Epithelial cell of proximal tubule (primary cell): ENCODE measurements around the gene R3HDM4. TPM values are rescaled to one million over a fixed set of nuclear protein-coding genes. Genes with fewer than 3 reads are reported as not detected.

ENCODE experiments used
- DNase-seq: peaks from one replicate; pipeline ENCODE4 v3.0.0-alpha.2; 2011; ENCODE audit warnings: low read depth
- H3K4me3 ChIP-seq: 2 replicates; pipeline ENCODE4 v1.5.1; 2011; ENCODE audit warnings: low read depth, mild to moderate bottlenecking, low read length
- CTCF ChIP-seq: conservative IDR thresholded peaks from 2 replicates; pipeline ENCODE4 v1.5.1; 2012; ENCODE audit warnings: low read depth, mild to moderate bottlenecking, low read length
- total RNA-seq: library from RNA; depleted of rRNA; stranded (reverse); fragments of >200 nt; gene quantifications from 2 replicates; pipeline ENCODE4 v1.2.3, GENCODE V29; 2015

R3HDM4 gene
- total RNA-seq, 1 donor from 2014 or later = 49.8 TPM

GRCh38 chr19:918481-919198 is 5.6 kb upstream of the R3HDM4 start:
- DNase-seq = no peak
- no peak overlapping the region for H3K4me3 ChIP-seq
- TF ChIP-seq CTCF = no peak

GRCh38 chr19:918152-918437 is 5.1 kb upstream of the R3HDM4 start:
- no peak for TF ChIP-seq CTCF
- DNase-seq = no peak
- H3K4me3 ChIP-seq = no peak overlapping the region

DNA sequence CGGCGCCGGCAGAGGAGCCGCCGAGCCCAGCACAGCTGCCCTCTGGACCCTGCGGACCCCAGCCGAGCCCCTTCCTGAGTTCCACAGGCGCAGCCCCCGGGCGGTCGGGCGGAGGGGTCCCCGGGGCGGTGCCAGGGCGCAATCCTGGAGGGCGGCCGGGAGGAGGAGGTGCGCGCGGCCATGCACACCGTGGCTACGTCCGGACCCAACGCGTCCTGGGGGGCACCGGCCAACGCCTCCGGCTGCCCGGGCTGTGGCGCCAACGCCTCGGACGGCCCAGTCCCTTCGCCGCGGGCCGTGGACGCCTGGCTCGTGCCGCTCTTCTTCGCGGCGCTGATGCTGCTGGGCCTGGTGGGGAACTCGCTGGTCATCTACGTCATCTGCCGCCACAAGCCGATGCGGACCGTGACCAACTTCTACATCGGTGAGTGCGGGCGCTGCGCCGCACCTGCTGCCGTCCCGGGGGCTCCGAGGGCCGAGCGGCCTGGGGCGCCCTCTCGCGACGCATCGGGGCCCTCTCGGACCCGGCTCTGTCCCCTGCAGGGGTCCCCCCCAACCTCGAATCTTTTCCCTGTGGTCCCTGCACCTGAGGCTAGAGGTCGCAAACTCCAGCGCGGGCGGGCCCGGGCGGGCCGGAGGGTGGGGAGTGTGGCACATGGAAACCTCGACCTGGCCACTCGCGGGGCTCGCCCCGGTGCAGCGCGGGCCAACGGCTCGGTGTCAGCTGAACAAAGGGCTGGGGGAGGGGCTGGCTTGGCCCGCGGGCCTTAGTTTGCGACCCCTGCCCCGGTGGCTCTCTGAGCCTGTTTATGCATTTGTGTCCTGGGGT is 4.5 kb upstream of the R3HDM4 start, which contains the start of gene KISS1R:
TSS of gene KISS1R (plus strand) at position 11 of the 829 bp plus-strand sequence. CDS start at position 181, 170 bp downstream.
- peak within 1 kb of the TSS; percentile 21 for H3K4me3 ChIP-seq
- no peak for DNase-seq
- TF ChIP-seq CTCF = peak; percentile 51

DNA sequence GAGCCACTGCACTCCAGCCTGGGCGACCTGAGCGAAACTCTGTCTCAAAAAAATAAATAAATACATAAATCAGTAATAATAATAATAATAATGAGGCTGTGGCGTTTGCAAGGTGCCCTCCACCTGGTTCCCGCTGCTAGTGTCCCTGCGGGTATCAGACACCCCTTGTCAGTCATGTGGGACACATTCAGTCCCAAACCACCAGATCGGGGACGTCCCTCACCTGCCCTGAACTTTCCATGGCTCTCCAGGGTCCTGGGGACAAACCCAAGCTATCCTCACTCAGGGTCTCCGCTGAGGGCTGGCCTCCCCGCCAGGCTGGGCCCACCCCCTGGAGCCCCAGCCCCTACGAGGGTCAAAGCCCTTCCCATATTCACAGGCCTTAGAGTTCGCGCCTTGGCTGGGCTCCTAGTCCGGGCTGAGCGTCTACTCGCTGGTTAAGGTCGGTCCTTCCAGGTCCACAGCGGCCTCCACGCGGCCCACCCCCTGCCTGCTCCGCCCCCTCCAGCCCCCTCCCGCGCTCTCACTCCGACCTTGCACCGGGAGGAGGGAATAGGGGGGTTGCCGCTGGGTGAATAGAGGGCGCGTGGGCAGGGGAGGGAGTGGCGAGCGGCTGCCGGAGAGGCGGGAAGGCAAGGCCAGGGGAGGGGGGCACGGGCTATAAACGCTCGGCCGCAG is 3.8 kb upstream of the R3HDM4 start:
- no peak for DNase-seq
- H3K4me3 ChIP-seq = peak overlapping the region; percentile 21

GRCh38 chr19:912181-913079 is 589 bp downstream of the R3HDM4 start:
- no peak for DNase-seq
- no peak for TF ChIP-seq CTCF
- peak overlapping the region; percentile 88 for H3K4me3 ChIP-seq

More for the DNA sequence above, 3.8 kb upstream of the R3HDM4 start:
- TF ChIP-seq CTCF = no peak
